K562 (cell line): ENCODE data around the gene MYL12B. TPM values are rescaled to one million over a fixed set of nuclear protein-coding genes. Genes with fewer than 3 reads are reported as not detected.

Experiments used
- BMI1 ChIP-seq: fragments of 150-350 bp; IDR thresholded peaks from 2 replicates; pipeline ENCODE4 v1.6.1; 2014; ENCODE audit warnings: low read length
- CCNT2 ChIP-seq: IDR thresholded peaks from 2 replicates; pipeline ENCODE4 v1.6.1; 2011; ENCODE audit warnings: borderline replicate concordance, low read depth, mild to moderate bottlenecking, moderate library complexity, mixed read lengths, low read length; ENCODE audit not compliant: insufficient read length; ENCODE audit errors: extremely low read depth
- CREB1 ChIP-seq, 2 experiments: sonication (generic) in 1 of 2; formaldehyde crosslinking in 1 of 2; IDR thresholded peaks; 2 replicates each; pipeline versions ENCODE4 v1.6.1 to v1.8.0; 2012 to 2022; ENCODE audit warnings: inconsistent platforms in 1 of 2, mild to moderate bottlenecking in 1 of 2, missing genetic modification reagents in 1 of 2, moderate library complexity in 1 of 2
- EWSR1 ChIP-seq: fragments of 450-650 bp; IDR thresholded peaks from 2 replicates; pipeline ENCODE4 v1.6.1; 2018; ENCODE audit warnings: borderline replicate concordance, mild to moderate bottlenecking, low read depth, moderate library complexity; ENCODE audit not compliant: partially characterized antibody
- HNRNPL ChIP-seq: fragments of 200-400 bp; formaldehyde crosslinking; IDR thresholded peaks from 2 replicates; pipeline ENCODE4 v1.6.1; 2017; ENCODE audit warnings: low read depth, mild to moderate bottlenecking, low read length
- LARP7 ChIP-seq: fragments of 450-650 bp; IDR thresholded peaks from 2 replicates; pipeline ENCODE4 v1.6.1; 2016
- MTA2 ChIP-seq: fragments of 450-650 bp; IDR thresholded peaks from 2 replicates; pipeline ENCODE4 v1.6.1; 2016; ENCODE audit warnings: low read depth
- NCOA1 ChIP-seq: fragments of 450-650 bp; IDR thresholded peaks from 2 replicates; pipeline ENCODE4 v1.6.1; 2016; ENCODE audit warnings: low read depth
- RBM22 ChIP-seq: fragments of 200-400 bp; formaldehyde crosslinking; IDR thresholded peaks from 2 replicates; pipeline ENCODE4 v1.6.1; 2018; ENCODE audit warnings: low read length, low read depth; ENCODE audit not compliant: poor library complexity, severe bottlenecking
- SRSF3 ChIP-seq: fragments of 200-400 bp; formaldehyde crosslinking; IDR thresholded peaks from 2 replicates; pipeline ENCODE4 v1.6.1; 2016; ENCODE audit warnings: mild to moderate bottlenecking, low read length, moderate library complexity; ENCODE audit not compliant: insufficient read depth
- ZNF24 ChIP-seq: fragments of 450-650 bp; IDR thresholded peaks from 2 replicates; pipeline ENCODE4 v1.6.1; 2016
- ZNF3 ChIP-seq: fragments of 250-450 bp; sonication (Bioruptor Pico); IDR thresholded peaks from 2 replicates; pipeline ENCODE4 v1.5.0; 2021; ENCODE audit warnings: mild to moderate bottlenecking, moderate library complexity
- ZNF436 ChIP-seq: fragments of 250-450, 450-650 bp; sonication (Bioruptor Pico); formaldehyde crosslinking; IDR thresholded peaks from 2 replicates; pipeline ENCODE4 v1.7.0; 2020; ENCODE audit warnings: mild to moderate bottlenecking
- ZNF57 ChIP-seq: fragments of 450-650 bp; formaldehyde crosslinking; IDR thresholded peaks from 2 replicates; pipeline ENCODE4 v1.4.0; 2020; ENCODE audit warnings: mild to moderate bottlenecking, moderate library complexity
- ZNF780A ChIP-seq: fragments of 250-450 bp; sonication (Bioruptor Pico); IDR thresholded peaks from 2 replicates; pipeline ENCODE4 v1.5.0; 2021; ENCODE audit warnings: mild to moderate bottlenecking
- polyA plus RNA-seq, 8 experiments: library from polyadenylated mRNA; depleted of rRNA in 4 of 8; stranded (reverse) in 5 of 8; unstranded in 3 of 8; fragments of >200 nt; fragmentation: Nextera tagmentation in 2 of 8; fragmentation: Illumina TruSeq in 1 of 8; extraction: Ambion mirVana in 2 of 8; extraction: Trizol in 1 of 8; gene quantifications; 2 replicates each; pipeline versions ENCODE4 v1.2.1 to v1.2.3, GENCODE V29; 2011 to 2014; ENCODE audit warnings: inconsistent platforms in 1 of 8, missing spikeins in 1 of 8
- total RNA-seq, 7 experiments: library from RNA; depleted of rRNA in 6 of 7; stranded (reverse); fragments of >200 nt in 6 of 7; fragmentation: Illumina TruSeq in 2 of 7; extraction: Trizol in 2 of 7; gene quantifications; 2 replicates each; pipeline versions ENCODE4 v1.2.1 to v1.2.3, GENCODE V29; 2011 to 2021; ENCODE audit warnings: low replicate concordance in 1 of 7
- TF ChIP-seq, protein P1 (sequence below), 2 experiments: fragments of 200-800 bp in 1 of 2; sonication (Bioruptor generic) in 1 of 2; sonication (generic) in 1 of 2; formaldehyde crosslinking in 1 of 2; IDR thresholded peaks in 1 of 2; conservative IDR thresholded peaks in 1 of 2; 2 replicates each; pipeline versions ENCODE4 v1.5.0 to v1.6.1; 2016 to 2020; ENCODE audit warnings: missing compliant biosample characterization in 1 of 2, missing genetic modification characterization in 1 of 2, missing genetic modification reagents in 1 of 2
- TF ChIP-seq, protein P2 (sequence below): fragments of 200-600 bp; sonication (generic); IDR thresholded peaks from one replicate; pipeline ENCODE4 v1.6.1; 2012; ENCODE audit warnings: mild to moderate bottlenecking, low read depth, low read length, inconsistent platforms

The MYL12B gene
- total and polyA plus RNA-seq, 9 of the 15 experiments (the other 6 are each of a cell fraction or from before 2014, with no cell fraction given) = 220 to 995 (median 463) TPM

DNA sequence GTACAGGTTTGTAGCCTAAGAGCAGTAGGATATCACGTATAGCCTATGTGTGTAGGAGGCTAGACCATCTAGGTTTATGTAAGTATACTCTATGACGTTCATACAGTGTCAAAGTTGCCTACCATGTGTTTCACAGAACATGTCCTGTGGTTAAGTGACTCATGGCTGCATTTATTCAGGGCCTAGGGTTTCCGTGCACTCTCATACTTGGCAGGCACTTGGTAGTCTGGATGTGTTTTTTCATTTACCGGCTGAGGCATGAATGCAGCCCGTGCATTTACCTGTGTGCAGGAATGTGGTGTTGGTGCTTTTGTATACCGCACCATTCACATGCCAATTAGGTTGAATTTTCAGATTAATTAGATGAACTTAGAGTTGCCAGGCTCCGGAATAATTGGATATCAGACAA, 43.4 kb downstream of the MYL12B start (continued):
- TF ChIP-seq, protein P1, sequence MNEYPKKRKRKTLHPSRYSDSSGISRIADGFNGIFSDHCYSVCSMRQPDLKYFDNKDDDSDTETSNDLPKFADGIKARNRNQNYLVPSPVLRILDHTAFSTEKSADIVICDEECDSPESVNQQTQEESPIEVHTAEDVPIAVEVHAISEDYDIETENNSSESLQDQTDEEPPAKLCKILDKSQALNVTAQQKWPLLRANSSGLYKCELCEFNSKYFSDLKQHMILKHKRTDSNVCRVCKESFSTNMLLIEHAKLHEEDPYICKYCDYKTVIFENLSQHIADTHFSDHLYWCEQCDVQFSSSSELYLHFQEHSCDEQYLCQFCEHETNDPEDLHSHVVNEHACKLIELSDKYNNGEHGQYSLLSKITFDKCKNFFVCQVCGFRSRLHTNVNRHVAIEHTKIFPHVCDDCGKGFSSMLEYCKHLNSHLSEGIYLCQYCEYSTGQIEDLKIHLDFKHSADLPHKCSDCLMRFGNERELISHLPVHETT (CRISPR knock-in tag; conservative IDR thresholded peaks at IDR 0.05 in 1 of 2, IDR thresholded peaks at IDR 0.05 in 1 of 2) = no peak
- TF ChIP-seq CREB1 (IDR thresholded peaks at IDR 0.05) (peak; percentile 34; the same call in 1 of the 2 replicates), CREB1 (CRISPR knock-in tag; IDR thresholded peaks at IDR 0.05) (peak; percentile 66), ZNF3 (CRISPR knock-in tag) (no peak), HNRNPL (no peak), ZNF57 (CRISPR knock-in tag) (no peak), LARP7 (no peak), MTA2 (no peak), NCOA1 (no peak), EWSR1 (no peak), SRSF3 (no peak), BMI1 (no peak), RBM22 (no peak), CCNT2 (no peak), ZNF24 (peak; percentile 68; the same call in 1 of the 2 replicates), ZNF436 (CRISPR knock-in tag) (no peak), ZNF780A (CRISPR knock-in tag) (no peak)
- TF ChIP-seq, protein P2, sequence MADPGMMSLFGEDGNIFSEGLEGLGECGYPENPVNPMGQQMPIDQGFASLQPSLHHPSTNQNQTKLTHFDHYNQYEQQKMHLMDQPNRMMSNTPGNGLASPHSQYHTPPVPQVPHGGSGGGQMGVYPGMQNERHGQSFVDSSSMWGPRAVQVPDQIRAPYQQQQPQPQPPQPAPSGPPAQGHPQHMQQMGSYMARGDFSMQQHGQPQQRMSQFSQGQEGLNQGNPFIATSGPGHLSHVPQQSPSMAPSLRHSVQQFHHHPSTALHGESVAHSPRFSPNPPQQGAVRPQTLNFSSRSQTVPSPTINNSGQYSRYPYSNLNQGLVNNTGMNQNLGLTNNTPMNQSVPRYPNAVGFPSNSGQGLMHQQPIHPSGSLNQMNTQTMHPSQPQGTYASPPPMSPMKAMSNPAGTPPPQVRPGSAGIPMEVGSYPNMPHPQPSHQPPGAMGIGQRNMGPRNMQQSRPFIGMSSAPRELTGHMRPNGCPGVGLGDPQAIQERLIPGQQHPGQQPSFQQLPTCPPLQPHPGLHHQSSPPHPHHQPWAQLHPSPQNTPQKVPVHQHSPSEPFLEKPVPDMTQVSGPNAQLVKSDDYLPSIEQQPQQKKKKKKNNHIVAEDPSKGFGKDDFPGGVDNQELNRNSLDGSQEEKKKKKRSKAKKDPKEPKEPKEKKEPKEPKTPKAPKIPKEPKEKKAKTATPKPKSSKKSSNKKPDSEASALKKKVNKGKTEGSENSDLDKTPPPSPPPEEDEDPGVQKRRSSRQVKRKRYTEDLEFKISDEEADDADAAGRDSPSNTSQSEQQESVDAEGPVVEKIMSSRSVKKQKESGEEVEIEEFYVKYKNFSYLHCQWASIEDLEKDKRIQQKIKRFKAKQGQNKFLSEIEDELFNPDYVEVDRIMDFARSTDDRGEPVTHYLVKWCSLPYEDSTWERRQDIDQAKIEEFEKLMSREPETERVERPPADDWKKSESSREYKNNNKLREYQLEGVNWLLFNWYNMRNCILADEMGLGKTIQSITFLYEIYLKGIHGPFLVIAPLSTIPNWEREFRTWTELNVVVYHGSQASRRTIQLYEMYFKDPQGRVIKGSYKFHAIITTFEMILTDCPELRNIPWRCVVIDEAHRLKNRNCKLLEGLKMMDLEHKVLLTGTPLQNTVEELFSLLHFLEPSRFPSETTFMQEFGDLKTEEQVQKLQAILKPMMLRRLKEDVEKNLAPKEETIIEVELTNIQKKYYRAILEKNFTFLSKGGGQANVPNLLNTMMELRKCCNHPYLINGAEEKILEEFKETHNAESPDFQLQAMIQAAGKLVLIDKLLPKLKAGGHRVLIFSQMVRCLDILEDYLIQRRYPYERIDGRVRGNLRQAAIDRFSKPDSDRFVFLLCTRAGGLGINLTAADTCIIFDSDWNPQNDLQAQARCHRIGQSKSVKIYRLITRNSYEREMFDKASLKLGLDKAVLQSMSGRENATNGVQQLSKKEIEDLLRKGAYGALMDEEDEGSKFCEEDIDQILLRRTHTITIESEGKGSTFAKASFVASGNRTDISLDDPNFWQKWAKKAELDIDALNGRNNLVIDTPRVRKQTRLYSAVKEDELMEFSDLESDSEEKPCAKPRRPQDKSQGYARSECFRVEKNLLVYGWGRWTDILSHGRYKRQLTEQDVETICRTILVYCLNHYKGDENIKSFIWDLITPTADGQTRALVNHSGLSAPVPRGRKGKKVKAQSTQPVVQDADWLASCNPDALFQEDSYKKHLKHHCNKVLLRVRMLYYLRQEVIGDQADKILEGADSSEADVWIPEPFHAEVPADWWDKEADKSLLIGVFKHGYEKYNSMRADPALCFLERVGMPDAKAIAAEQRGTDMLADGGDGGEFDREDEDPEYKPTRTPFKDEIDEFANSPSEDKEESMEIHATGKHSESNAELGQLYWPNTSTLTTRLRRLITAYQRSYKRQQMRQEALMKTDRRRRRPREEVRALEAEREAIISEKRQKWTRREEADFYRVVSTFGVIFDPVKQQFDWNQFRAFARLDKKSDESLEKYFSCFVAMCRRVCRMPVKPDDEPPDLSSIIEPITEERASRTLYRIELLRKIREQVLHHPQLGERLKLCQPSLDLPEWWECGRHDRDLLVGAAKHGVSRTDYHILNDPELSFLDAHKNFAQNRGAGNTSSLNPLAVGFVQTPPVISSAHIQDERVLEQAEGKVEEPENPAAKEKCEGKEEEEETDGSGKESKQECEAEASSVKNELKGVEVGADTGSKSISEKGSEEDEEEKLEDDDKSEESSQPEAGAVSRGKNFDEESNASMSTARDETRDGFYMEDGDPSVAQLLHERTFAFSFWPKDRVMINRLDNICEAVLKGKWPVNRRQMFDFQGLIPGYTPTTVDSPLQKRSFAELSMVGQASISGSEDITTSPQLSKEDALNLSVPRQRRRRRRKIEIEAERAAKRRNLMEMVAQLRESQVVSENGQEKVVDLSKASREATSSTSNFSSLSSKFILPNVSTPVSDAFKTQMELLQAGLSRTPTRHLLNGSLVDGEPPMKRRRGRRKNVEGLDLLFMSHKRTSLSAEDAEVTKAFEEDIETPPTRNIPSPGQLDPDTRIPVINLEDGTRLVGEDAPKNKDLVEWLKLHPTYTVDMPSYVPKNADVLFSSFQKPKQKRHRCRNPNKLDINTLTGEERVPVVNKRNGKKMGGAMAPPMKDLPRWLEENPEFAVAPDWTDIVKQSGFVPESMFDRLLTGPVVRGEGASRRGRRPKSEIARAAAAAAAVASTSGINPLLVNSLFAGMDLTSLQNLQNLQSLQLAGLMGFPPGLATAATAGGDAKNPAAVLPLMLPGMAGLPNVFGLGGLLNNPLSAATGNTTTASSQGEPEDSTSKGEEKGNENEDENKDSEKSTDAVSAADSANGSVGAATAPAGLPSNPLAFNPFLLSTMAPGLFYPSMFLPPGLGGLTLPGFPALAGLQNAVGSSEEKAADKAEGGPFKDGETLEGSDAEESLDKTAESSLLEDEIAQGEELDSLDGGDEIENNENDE = no peak
